Endothelial cell (in vitro differentiated cells): ENCODE data around the gene LRP1B. TPM values are rescaled to one million over a fixed set of nuclear protein-coding genes. Genes with fewer than 3 reads are reported as not detected.

Experiments
- DNase-seq: peaks from one replicate; pipeline ENCODE4 v3.0.0; 2021; ENCODE audit warnings: low spot score
- H3K27ac Mint-ChIP-seq: one replicate; pipeline ENCODE4 v1.8.0; 2021; ENCODE audit warnings: mixed read lengths, inconsistent platforms; ENCODE audit not compliant: unreplicated experiment
- H3K27me3 Mint-ChIP-seq: one replicate; pipeline ENCODE4 v1.8.0; 2021; ENCODE audit warnings: mild to moderate bottlenecking, moderate library complexity, mixed read lengths, inconsistent platforms; ENCODE audit not compliant: unreplicated experiment
- H3K36me3 Mint-ChIP-seq: one replicate; pipeline ENCODE4 v1.8.0; 2021; ENCODE audit warnings: mild to moderate bottlenecking, low read depth, mixed read lengths, inconsistent platforms; ENCODE audit not compliant: unreplicated experiment
- H3K4me1 Mint-ChIP-seq: one replicate; pipeline ENCODE4 v1.8.0; 2021; ENCODE audit warnings: mild to moderate bottlenecking, mixed read lengths, inconsistent platforms; ENCODE audit not compliant: unreplicated experiment
- H3K4me3 Mint-ChIP-seq: one replicate; pipeline ENCODE4 v1.8.0; 2021; ENCODE audit warnings: mild to moderate bottlenecking, mixed read lengths, inconsistent platforms; ENCODE audit not compliant: unreplicated experiment
- H3K9me3 Mint-ChIP-seq: one replicate; pipeline ENCODE4 v1.8.0; 2021; ENCODE audit warnings: mixed read lengths, inconsistent platforms; ENCODE audit not compliant: unreplicated experiment
- total RNA-seq: library from RNA; stranded (reverse); fragmentation: NEBNext Ultra II Directional; extraction: Animal tissue kit (Norgen Biotek cat#: 25700); gene quantifications from one replicate; pipeline ENCODE4 v1.2.1, GENCODE V29; 2021; ENCODE audit not compliant: unreplicated experiment
- TF ChIP-seq, protein P1 (sequence below): fragments of 200-600 bp; sonication (generic); IDR thresholded peaks from one replicate; pipeline ENCODE4 v1.5.0; 2021; ENCODE audit warnings: antibody characterized with exemption; ENCODE audit not compliant: unreplicated experiment

LRP1B gene
- total RNA-seq, 1 donor from 2014 or later = 1.4 TPM

- Mint-ChIP-seq H3K9me3 (no peaks in the 10 kb centered on the region), H3K27me3 (no peaks in the 10 kb centered on the region), H3K4me1 (peaks cover 9% of the 10 kb centered on the region), H3K4me3 (no peak overlapping the region), H3K27ac (no peak overlapping the region), H3K36me3 (no peaks in the 10 kb centered on the region)
- TF ChIP-seq, protein P1, sequence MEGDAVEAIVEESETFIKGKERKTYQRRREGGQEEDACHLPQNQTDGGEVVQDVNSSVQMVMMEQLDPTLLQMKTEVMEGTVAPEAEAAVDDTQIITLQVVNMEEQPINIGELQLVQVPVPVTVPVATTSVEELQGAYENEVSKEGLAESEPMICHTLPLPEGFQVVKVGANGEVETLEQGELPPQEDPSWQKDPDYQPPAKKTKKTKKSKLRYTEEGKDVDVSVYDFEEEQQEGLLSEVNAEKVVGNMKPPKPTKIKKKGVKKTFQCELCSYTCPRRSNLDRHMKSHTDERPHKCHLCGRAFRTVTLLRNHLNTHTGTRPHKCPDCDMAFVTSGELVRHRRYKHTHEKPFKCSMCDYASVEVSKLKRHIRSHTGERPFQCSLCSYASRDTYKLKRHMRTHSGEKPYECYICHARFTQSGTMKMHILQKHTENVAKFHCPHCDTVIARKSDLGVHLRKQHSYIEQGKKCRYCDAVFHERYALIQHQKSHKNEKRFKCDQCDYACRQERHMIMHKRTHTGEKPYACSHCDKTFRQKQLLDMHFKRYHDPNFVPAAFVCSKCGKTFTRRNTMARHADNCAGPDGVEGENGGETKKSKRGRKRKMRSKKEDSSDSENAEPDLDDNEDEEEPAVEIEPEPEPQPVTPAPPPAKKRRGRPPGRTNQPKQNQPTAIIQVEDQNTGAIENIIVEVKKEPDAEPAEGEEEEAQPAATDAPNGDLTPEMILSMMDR = no peak
- DNase-seq = no peak
Observed at GRCh38 chr2:141959941-141960340, 170.9 kb downstream of the LRP1B start.

- H3K27me3 Mint-ChIP-seq = no peaks in the 10 kb centered on the region
- H3K4me3 Mint-ChIP-seq = no peak overlapping the region
- peaks cover 9% of the 10 kb centered on the region for H3K4me1 Mint-ChIP-seq
- TF ChIP-seq, protein P1 = no peak
- H3K27ac Mint-ChIP-seq = no peak overlapping the region
- DNase-seq = no peak
- no peaks in the 10 kb centered on the region for H3K9me3 Mint-ChIP-seq
- no peaks in the 10 kb centered on the region for H3K36me3 Mint-ChIP-seq
Observed at GRCh38 chr2:141959016-141959415, 171.8 kb downstream of the LRP1B start.

- DNase-seq = no peak
- Mint-ChIP-seq H3K27ac (no peak overlapping the region), H3K4me3 (no peak overlapping the region), H3K9me3 (no peaks in the 10 kb centered on the region), H3K36me3 (no peaks in the 10 kb centered on the region), H3K4me1 (peaks cover 9% of the 10 kb centered on the region), H3K27me3 (no peaks in the 10 kb centered on the region)
- TF ChIP-seq, protein P1 = no peak
Observed at GRCh38 chr2:141957827-141958450, 172.9 kb downstream of the LRP1B start.

- TF ChIP-seq, protein P1 = no peak
- Mint-ChIP-seq H3K27ac (no peak overlapping the region), H3K4me3 (no peak overlapping the region), H3K36me3 (no peaks in the 10 kb centered on the region), H3K4me1 (peaks cover 4% of the 10 kb centered on the region), H3K27me3 (no peaks in the 10 kb centered on the region), H3K9me3 (no peaks in the 10 kb centered on the region)
- DNase-seq = no peak
Observed at GRCh38 chr2:141957321-141957720, 173.5 kb downstream of the LRP1B start.

GRCh38 chr2:141947396-141948114, 183.3 kb downstream of the LRP1B start:
- H3K27me3 Mint-ChIP-seq = no peaks in the 10 kb centered on the region
- DNase-seq = no peak
- no peaks in the 10 kb centered on the region for H3K36me3 Mint-ChIP-seq
- H3K4me3 Mint-ChIP-seq = no peak overlapping the region
- TF ChIP-seq, protein P1 = no peak
- H3K9me3 Mint-ChIP-seq = no peaks in the 10 kb centered on the region
- H3K27ac Mint-ChIP-seq = no peak overlapping the region
- H3K4me1 Mint-ChIP-seq = peaks cover 3% of the 10 kb centered on the region
